GM21515 (cell line): ENCODE results near the gene CREB5.
"Not testable (repeated sequence)": the region's sequence is repeated elsewhere in the genome, so short reads cannot be mapped to it uniquely, and the experiment has no call there.

Experiments used
- ATAC-seq: cut with Tn5 transposase; IDR thresholded peaks from one replicate; pipeline ENCODE4 v1.9.1; 2021; ENCODE audit not compliant: unreplicated experiment

Gene CREB5, protein sequence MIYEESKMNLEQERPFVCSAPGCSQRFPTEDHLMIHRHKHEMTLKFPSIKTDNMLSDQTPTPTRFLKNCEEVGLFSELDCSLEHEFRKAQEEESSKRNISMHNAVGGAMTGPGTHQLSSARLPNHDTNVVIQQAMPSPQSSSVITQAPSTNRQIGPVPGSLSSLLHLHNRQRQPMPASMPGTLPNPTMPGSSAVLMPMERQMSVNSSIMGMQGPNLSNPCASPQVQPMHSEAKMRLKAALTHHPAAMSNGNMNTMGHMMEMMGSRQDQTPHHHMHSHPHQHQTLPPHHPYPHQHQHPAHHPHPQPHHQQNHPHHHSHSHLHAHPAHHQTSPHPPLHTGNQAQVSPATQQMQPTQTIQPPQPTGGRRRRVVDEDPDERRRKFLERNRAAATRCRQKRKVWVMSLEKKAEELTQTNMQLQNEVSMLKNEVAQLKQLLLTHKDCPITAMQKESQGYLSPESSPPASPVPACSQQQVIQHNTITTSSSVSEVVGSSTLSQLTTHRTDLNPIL

DNA sequence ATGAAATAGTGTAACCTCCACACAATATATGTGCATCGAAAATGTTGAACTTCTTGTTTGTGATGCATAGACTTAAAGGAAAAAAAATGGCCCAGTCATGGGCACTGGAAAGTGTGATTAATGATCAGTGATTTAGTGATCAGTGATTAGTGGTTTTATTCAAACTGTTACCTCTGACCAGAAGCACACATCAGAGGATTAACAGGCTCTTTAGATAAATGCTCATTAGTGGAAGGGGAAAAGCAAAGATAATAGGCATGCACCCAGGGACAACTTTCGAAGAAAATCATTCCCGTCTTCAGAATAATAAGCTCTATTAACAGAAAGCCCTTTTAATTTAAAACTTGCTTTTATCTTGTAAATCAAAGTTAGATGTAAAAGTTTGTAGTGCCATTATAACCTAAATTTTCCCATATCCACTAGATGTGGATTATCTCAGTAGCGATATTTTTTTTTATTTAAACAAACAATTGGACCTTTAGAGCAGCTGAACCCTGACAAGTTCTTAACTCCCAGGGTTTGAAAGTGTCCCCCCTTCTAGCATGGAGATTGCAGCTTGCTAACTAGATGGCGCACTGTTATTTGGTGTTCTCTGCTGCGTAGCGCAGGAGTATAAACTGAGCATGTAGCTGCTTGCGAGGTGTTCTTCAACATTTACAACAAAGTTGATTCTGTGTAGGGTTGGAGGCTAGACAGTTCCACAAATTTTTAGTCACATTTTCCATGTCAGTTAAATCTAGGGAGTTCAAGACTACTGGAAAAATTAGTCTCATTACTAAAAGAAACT lies at the start of gene CREB5:
CREB5 (plus strand) TSS at position 643 of the 787 bp plus-strand sequence. CDS start 397 bp downstream, outside the sequence.
- peak; percentile 37 for ATAC-seq

DNA sequence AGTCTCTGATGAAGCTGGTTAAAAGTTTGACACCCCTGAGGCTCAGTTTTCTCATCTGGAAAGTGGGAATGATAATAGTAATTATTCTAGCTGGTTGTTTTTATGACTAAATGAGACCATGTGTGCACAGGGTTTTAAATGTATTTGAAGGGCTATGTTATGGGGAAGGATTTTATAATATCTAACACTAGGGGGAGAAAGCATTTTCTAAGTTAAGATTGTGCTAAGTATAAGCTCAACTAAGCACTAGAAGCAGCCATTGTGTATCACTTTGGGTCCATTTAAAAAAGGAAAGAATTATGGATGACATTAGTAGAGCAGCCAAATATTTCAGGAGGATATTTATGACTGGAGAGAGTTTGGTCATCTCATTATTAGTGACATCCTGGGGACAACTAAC lies 49.5 kb upstream of the CREB5 start:
- ATAC-seq: no peak

DNA sequence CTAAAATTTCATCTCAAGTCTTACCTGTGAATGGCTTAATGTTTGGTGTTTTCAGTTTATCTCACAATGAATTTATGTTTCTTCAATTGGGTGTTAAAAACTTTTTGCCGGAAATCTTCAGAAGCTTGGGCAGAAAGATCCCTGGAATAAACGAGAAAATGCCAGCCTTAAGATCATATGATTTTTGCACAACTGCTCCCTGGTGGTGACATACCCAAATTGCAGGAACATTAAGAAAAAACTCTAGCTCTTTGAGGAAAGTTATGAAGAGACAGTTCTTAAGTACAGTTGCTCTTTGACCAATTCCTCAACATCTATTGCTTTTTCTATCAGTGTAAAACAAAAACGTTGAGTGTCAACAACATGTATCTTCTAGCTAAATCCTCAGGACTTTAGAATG lies 48.2 kb upstream of the CREB5 start:
- no peak for ATAC-seq

DNA sequence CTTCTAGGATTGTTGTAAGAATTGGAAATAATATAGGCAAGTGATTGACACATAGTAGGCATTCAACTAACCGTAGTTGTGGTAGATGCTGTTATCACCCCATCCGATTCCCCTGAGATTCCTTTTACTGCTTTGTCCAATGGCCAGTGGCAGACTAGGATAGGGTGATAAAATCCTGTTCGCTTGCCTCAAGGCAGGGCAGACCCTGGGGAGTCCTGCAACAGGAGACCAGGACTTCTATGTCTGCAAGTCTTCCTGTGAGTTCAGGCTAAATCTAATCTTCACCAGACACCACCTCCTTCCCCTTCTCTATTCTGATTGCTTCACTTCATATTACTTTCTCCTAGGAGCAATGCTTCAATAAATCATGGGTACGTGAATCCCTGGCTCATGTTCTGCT lies 42.8 kb upstream of the CREB5 start:
- no peak for ATAC-seq

DNA sequence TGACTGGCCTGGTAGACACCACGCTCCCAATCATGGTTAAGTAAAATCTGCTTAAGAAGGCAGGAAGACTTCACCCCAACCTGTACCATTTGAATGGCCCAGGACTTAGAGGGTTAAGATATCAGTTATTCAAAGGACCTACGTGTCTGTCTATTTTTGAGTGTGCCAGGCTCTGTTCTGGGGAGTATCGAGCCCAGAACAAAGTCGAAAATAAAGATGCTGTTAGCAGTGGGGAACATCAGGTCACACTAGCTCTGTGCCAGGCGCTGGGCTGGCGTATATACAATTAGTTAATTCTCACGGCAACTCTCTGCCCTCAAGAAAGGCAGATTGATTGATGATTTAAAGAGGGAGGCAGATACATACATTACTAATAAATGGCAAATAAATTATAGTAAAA lies 40.5 kb upstream of the CREB5 start:
- ATAC-seq: no peak

DNA sequence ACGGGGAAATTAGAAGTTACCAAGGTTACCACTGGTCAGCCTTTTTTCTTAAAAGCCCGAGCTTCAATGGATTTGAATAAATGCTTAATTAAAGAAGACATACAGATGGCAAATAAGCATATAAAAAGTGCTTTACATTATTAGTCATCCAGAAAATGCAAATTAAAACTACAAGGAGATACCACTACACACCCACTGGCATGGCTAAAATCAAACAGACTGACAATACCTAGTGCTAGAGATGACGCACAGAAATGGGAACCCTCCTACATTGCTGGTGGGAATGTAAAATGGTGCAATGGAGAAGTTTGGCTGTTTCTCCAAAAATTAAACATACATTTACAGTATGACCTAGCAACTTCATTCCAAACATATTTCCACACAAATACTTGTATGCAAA lies 38.3 kb upstream of the CREB5 start:
- ATAC-seq: no peak

DNA sequence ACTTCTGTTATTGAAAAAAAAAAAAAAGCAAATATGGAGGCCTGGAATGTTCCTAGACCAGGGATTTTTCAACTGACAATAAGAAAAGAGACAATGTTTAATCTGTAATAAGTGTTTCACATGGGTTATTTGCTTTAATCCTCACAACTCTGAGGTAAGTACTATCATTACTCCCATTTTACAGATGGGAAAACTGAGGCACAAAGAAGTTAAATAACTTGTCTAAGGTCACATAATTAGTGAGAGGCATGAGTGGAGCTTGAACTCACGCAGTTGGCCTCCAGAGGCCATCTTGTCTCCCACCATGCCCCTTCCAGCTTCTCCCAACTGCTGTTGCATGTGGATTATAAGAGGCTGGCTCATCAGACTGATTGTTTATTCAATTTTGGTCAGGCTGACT lies 36.6 kb upstream of the CREB5 start:
- ATAC-seq: no peak

DNA sequence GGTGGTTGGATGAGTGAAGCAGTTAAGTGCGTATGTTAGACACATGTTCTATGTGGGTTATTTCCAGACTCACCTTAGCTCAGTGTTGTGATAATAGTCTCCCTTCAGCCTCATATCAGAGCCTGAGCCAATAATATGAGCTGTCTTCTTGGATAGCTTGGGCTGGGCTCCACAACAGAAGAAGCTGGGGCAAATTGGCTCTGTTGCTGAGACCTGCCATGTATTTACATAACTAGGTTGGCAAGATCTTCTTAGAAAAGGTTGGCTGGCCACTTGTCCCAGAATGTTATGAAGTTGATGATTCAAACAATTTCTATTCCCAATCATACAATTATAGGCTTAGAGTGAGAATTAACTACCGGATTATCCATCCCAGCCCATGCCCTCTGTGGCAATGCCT lies 35.7 kb upstream of the CREB5 start:
- no peak for ATAC-seq

DNA sequence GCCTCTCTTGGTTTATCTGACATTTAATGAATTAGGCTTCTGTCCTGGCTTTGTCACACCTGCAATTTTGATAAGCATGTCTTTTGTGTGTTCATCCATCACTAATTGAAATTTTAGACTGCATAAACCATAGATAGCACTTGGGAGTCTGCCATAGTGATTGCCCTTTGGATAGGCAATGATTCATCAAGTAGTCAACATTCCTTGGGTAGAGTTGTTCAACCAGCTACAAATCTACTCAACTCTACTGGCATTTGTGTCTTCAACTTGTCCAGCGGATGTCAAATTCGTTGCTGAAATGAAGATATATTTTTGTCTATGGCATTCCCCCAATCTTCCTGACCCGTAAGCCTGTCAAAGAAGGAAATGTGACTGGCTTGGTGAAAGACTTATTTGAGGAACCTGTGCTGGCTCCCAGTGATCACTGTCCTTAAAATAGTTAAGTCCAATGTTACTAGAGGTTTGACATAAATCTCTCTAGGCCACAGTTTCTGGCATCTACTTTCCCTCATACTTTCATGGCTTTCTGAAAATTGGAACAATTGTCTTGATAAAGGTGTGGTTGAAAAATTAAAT lies 33.7 kb upstream of the CREB5 start:
- ATAC-seq: no peak

DNA sequence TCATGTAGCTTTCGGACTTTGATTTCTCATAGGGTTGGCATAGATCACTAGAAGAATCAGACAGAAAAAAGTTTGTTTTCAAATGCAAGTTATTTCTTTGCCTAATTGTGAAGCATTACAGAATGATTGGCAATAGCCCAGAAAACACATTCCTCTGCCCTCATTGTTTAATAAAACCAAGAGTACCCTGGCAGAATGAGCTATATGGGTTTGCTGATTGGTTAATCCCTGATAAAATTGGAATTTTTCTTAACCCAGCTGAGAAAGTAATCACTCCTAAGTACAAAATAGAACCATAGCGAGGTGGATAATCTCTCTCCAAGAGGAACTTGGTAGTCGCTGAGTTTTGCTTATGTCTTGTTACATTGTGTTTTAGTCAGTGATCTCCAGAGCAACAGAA lies 30.9 kb upstream of the CREB5 start:
- ATAC-seq: no peak

DNA sequence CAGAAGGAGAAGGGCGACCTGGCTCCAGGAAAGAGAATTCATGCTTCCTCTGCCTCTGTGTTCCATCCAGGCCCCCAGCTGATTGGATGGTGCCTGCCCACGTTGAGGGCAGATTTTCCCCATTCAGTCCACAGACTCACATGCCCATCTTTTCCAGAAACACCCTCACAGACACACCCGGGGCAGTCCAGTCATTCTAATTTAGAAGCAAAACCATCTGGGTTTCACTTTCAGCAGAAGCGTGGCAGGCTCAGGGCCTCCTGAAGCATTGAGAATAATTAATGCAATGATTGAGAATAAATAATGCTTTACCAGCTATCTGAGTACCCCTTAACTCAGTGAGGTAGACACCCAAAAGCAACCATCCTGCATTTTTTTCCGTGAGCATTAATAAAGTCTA lies 30.2 kb upstream of the CREB5 start:
- ATAC-seq: no peak

DNA sequence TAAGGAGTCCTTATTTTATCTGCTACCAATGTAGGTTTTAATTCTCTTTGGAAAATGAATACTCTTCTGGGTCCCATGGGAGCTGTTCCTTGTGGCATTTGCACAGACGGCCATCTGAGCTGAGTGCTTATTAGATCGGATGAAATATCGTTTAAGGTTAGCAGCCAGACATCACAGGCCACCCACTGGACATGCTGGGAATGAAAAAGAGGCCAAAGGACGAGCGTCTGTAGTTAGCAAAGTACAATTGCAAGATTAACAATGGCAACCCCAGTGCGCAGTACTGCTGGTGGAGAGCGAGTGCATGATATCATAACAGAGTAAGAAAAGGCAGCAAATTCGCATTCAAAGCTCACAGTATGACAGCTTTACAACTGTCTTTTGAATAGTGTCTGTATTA lies 28.3 kb upstream of the CREB5 start:
- no peak for ATAC-seq

DNA sequence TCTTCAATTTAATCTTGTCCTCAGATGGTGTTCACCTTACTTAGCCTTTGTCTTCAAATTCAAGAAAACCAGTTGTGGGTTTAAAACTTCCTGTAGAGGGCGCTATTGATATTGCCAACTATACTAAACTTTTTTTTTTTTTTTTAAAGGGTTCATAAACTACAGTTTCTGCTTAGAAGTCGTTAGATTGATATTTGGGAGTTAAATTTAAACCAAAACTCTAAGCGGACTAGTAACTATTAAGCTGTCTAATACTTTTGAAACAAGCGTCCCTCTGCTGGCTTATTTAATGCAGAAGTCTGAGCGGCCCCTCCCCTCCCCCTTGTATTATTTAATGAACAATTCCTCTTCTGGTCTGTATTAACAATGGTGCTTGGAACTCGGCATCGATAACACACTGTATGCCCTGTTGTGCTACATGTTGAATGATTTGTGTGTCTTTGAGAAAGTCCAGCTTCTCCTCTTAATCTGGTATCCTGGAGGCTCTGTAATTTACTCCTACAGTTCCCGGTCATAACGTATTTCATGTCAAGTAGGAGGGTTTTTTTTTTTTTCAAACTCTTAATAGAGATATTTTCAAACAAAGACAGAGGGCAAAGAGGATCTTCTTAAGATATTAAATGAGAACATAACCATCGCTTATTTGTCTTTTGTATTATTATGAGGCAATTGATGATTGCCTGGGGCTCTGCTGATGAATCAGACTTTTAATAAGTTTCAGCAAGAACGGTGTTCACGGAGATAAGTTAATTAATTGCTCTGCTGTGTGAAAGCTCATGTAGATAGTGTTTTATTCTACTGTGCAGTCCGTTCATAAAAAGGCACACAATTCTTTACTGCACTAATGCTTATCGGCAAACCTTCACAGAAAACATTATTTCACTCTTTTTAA lies 22.6 kb upstream of the CREB5 start:
- no peak for ATAC-seq

DNA sequence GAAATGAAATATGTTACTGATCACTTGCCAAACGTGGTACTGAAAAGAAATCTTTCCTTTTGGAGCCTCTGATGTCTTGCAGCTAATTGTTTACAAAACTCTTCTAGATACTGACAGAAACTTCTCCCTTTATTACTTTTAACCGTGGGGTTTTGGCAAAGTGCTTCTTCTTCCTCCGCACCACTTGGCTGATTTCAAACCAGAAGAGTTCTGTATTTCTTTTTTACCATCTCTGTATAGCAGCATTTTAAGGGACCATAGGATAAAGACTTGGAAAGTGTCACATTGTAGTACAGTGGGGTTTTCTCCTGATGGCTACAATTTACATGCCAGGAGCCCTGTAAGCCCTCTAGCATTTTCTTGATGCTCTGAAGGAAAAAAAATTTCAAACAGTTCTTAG lies 21.9 kb upstream of the CREB5 start:
- ATAC-seq: no peak

DNA sequence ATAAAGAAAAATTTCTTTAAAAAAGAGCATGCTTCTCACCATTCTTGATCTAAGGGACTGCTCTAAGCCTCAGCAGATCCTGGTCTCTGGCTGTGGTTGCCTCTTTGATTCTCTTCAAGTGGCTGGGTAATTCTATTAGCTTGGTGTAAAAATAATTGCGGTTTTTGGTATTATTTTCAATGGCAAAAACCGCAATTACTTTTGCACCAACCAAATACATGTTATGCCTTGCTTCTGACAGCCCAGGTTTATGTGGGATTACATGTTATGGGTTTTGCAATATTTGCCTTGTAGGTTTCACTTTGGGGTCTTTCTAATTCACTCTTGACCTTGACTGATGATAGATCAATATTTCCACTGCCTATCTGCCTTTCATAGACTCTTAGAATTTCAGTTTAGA lies 20.0 kb upstream of the CREB5 start:
- no peak for ATAC-seq

DNA sequence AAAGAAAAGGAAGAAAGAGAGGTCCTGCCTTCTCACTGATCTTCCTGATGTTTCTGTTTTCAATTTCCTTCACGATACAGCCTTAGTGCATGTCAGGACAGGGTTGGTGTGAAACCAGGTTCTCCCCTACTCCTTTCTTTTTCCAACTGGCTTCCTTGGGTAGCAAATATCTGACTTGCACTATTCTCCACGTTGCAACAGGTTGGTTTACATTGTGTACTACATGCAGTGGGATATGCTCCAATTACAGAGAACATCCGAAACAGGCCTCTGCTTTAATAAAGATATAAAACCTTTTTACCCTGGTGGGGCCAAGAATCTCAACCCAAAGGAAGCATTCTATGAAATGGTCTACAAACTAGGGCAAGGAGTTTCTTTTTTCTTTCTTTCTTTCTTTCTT lies 16.9 kb upstream of the CREB5 start:
- ATAC-seq: no peak

DNA sequence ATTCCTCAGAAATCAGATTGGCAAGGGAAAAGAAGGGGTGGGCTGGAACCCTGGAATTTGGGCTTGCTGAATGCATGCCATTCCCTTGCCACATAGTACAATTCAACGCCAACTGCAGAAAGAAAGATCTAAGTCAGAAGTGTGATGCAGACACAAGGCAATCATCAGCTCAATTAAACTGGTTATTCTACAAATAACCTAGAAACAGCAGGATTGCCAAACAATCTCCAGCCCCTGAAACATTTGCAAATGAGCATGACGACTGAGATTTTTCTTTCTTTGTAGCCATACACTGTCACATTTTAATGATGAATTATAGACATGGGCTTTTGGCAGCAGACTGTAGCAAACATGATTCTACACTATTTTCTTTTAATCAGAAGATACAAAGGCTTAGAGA lies 16.5 kb upstream of the CREB5 start:
- no peak for ATAC-seq

DNA sequence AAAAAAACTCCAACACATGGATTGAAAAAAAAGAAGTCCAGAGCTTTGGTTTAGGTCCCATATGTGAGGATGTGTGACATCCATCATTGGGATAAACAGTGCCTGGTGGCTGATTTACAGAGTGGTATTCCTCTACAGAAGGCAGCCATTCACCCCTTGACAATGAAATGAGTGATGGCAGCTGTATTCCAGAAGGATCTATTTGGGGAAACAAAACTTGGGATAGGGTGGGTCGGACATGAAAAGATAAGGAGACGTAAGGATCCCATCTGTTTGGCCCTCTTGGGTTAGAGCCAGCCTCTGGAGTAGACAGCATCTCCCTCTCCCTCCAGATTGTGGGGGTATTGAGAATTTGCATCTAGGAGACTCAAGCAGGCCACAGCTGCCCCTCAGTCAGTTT lies 15.2 kb upstream of the CREB5 start:
- no peak for ATAC-seq

DNA sequence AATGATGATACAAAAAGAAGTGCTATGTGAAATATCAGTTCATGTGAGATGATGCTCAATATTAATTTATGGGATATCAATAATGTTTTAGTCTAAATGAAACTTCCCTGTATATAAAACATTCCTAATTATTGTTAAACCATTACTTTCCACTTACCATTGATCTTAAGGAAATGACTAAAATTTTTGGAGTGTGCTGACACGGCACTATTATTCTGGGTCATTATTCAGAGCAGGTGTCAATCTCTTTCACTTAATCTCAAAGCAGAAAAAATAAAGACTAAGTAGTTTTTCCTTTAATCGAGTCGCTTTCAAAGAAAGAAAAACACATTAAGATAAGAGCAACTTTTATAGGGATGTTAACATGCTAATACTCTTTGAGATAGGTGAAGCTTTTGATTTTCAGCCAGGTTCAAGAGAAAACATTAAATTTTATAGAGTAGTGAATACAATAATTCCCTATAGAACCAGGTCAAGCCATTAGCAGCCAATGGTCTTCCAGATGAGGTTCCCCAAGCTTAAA lies 11.4 kb upstream of the CREB5 start:
- no peak for ATAC-seq

DNA sequence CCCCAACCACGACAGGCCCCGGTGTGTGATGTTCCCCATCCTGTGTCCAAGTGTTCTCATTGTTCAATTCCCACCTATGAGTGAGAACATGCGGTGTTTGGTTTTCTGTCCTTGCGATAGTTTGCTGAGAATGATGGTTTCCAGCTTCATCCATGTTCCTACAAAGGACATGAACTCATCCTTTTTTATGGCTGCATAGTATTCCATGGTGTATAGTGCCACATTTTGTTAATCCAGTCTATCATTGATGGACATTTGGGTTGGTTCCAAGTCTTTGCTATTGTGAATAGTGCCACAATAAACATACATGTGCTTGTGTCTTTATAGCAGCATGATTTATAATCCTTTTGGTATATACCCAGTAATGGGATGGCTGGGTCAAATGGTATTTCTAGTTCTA lies 10.8 kb upstream of the CREB5 start:
- ATAC-seq: not testable (repeated sequence)

DNA sequence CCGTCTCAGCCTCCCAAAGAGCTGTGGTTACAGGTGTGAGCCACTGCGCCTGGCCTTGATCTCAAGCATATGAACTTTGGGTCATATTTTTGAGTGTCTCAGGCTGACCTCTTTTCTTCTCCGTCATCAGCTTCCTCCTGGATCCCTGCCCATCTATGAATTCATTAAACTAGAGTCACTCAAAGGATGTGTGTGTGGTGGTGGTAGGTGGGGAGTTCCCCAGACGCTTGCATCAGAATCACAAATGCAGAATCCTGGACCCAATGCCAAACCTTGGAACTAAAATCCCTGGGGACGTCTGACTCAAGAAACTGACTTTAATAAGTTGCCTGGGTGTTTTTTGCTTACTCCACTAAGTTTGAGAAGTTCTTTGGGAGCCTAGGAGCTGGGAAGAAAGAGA lies 6.7 kb upstream of the CREB5 start:
- ATAC-seq: no peak
